Tibial artery (tissue), 4 donors: ENCODE measurements around the gene IFT88.

ENCODE experiments used
- DNase-seq, 2 donors: peaks; one replicate each; pipeline ENCODE4 v3.0.0-alpha.2; 2019
- H3K27ac ChIP-seq, 2 donors: fragments of 200-600 bp; sonication (generic) in 1 of 2; 1 replicate in 1 of 2; 2 replicates in 1 of 2; pipeline ENCODE4 v1.5.1; 2018 to 2019; ENCODE audit warnings: mild to moderate bottlenecking in 1 of 2
- H3K27me3 ChIP-seq, 2 donors: fragments of 200-600 bp; sonication (generic) in 1 of 2; one replicate each; pipeline versions ENCODE4 v1.5.1 to v1.6.0; 2016 to 2019
- H3K36me3 ChIP-seq, 3 donors: fragments of 200-600 bp; sonication (generic) in 2 of 3; one replicate each; pipeline ENCODE4 v1.5.1; 2016 to 2019; ENCODE audit warnings: mild to moderate bottlenecking in 2 of 3
- H3K4me1 ChIP-seq, 4 donors: fragments of 200-600 bp; sonication (generic) in 2 of 4; 1 replicate in 3 of 4; 2 replicates in 1 of 4; pipeline ENCODE4 v1.5.1; 2016 to 2019
- H3K4me3 ChIP-seq, 2 donors: fragments of 200-600 bp; sonication (generic) in 1 of 2; 1 replicate in 1 of 2; 2 replicates in 1 of 2; pipeline ENCODE4 v1.5.1; 2018 to 2019; ENCODE audit warnings: mild to moderate bottlenecking in 2 of 2
- H3K9me3 ChIP-seq, 3 donors: fragments of 200-600 bp; sonication (generic) in 1 of 3; one replicate each; pipeline ENCODE4 v1.5.1; 2016 to 2019
- intact Hi-C: fragments of 100-400 bp; cut with DNase I; formaldehyde crosslinking; loops from one replicate; pipeline ENCODE4 v1.15.0; 2023; ENCODE audit warnings: low total_unique reads
- TF ChIP-seq, protein P1 (sequence below), 2 experiments: fragments of 200-600 bp in 1 of 2; fragments of 450-650 bp in 1 of 2; IDR thresholded peaks; one replicate each; pipeline ENCODE4 v1.5.1; 2017 to 2019; ENCODE audit warnings: antibody characterized with exemption in 2 of 2, mild to moderate bottlenecking in 1 of 2, moderate library complexity in 1 of 2

Gene IFT88

DNA sequence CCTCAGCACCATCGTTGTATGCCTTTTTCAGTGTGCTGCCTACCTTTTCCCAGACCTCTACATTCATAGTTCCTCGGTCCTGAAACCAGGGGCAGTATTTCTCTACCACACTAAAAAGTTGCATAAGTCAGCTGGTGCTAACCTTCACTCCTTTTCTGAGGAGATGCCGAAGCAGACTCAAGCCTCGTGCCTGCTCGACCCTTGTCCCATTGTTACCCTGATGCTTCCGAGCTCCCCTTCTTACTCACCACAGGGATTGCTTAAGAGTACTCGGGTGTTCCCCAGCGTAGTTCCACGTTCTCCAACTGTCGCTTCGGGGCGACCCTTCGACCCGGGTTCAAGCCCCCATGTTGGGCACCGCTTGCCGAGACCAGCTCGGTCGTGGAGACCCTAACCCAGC lies 117.6 kb downstream of the IFT88 start:
- Histone ChIP-seq H3K27me3 (no peaks in the 10 kb centered on the region), H3K36me3 (no peaks in the 10 kb centered on the region), H3K9me3 (no peaks in the 10 kb centered on the region), H3K4me3 (no peak overlapping the region), H3K4me1 (no peaks in the 10 kb centered on the region), H3K27ac (no peak overlapping the region)
- intact Hi-C loops = no loop called here
- no peak for DNase-seq
- TF ChIP-seq, protein P1, sequence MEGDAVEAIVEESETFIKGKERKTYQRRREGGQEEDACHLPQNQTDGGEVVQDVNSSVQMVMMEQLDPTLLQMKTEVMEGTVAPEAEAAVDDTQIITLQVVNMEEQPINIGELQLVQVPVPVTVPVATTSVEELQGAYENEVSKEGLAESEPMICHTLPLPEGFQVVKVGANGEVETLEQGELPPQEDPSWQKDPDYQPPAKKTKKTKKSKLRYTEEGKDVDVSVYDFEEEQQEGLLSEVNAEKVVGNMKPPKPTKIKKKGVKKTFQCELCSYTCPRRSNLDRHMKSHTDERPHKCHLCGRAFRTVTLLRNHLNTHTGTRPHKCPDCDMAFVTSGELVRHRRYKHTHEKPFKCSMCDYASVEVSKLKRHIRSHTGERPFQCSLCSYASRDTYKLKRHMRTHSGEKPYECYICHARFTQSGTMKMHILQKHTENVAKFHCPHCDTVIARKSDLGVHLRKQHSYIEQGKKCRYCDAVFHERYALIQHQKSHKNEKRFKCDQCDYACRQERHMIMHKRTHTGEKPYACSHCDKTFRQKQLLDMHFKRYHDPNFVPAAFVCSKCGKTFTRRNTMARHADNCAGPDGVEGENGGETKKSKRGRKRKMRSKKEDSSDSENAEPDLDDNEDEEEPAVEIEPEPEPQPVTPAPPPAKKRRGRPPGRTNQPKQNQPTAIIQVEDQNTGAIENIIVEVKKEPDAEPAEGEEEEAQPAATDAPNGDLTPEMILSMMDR (IDR thresholded peaks at IDR 0.05) = no peak

DNA sequence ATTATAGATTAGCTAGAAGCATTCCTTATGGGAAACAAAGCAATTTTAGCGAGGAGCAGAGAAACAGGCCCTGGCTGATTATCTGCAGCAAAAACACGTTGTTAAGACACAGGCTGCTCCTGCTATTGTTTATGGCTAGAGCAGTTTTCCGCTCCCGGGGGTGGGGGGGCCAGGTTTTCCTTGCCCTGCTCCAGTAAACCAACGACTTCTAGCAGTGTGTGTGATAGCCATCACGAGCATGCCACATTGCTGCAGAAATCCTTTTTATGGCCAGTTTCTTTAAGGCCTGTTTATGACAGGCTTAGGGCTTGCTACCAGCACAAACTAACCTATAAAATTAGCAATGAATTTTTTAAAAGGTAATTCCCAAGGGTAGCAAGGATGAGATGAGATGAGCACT lies 118.1 kb downstream of the IFT88 start:
- intact Hi-C loops = no loop called here
- H3K27ac ChIP-seq = no peak overlapping the region
- DNase-seq = no peak

DNA sequence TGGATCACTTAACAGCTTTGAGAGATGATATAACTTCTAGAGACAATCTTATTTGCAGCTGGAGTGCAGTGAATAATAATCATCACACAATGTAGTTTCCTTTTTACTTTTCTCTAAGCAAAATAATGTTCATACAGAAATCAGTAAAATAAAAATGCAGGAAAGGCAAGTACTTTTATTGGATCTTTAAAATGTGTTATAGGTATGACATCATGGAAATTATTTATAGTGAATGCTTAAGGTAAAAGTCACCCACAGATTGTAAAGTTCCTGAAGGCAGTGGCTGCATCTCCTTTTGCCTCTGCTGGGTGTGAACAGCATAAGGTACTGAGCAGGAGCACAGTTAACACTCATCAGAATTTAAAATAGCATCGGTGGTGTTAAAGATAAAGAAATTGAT lies 119.2 kb downstream of the IFT88 start:
- Histone ChIP-seq H3K27ac (no peak overlapping the region), H3K9me3 (no peaks in the 10 kb centered on the region), H3K4me1 (no peaks in the 10 kb centered on the region), H3K36me3 (peaks cover 5 to 9% (median 6%) of the 10 kb centered on the region in 3 donors), H3K4me3 (no peak overlapping the region), H3K27me3 (no peaks in the 10 kb centered on the region)
- TF ChIP-seq, protein P1 (IDR thresholded peaks at IDR 0.05) = no peak
- no peak for DNase-seq
- intact Hi-C loops = no loop called here

More for the DNA sequence above, 118.1 kb downstream of the IFT88 start:
- Histone ChIP-seq H3K4me1 (no peaks in the 10 kb centered on the region), H3K36me3 (no peaks in the 10 kb centered on the region), H3K4me3 (no peak overlapping the region), H3K9me3 (no peaks in the 10 kb centered on the region), H3K27me3 (no peaks in the 10 kb centered on the region)
- TF ChIP-seq, protein P1 (IDR thresholded peaks at IDR 0.05) = no peak

DNA sequence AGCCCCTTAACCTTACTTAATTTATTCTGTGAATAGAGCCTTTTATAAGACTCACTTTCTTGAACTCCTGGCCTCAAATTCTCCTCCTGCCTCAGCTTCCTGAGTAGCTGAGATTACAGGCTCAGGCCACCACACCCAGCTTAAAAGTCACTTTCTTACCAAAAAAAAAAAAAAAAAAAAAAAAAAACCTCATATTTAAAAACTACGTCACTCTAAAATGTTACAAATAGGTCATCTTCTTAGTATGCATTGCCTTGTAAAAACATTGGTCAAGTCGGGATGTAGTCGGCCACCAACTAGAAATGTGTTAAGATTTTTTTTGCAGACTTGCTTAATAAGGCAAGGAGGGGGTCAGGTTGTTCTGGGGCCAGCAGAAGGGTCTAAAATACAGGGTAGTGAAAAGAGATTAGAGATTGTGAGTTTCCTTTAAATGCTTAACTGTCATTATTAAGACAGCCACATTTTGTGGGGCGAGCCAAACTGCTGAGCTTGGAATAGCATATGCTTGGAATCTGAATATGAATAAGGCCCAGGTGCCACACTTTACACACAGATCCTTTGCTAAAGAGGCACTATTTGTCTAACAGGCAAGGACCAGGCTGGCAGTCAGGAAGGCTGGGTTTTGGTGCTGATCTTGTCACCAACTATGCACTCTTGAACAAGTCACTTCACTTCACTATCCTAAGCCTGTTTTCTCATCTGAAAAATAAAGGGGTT lies 120.1 kb downstream of the IFT88 start:
- no peak overlapping the region for H3K27ac ChIP-seq
- no peaks in the 10 kb centered on the region for H3K27me3 ChIP-seq
- no peak for DNase-seq
- no peaks in the 10 kb centered on the region for H3K4me1 ChIP-seq
- H3K4me3 ChIP-seq = no peak overlapping the region
- no peaks in the 10 kb centered on the region for H3K9me3 ChIP-seq
- peaks cover 7 to 17% (median 14%) of the 10 kb centered on the region in 3 donors for H3K36me3 ChIP-seq
- TF ChIP-seq, protein P1 (IDR thresholded peaks at IDR 0.05) = no peak
- intact Hi-C loops = no loop called here

DNA sequence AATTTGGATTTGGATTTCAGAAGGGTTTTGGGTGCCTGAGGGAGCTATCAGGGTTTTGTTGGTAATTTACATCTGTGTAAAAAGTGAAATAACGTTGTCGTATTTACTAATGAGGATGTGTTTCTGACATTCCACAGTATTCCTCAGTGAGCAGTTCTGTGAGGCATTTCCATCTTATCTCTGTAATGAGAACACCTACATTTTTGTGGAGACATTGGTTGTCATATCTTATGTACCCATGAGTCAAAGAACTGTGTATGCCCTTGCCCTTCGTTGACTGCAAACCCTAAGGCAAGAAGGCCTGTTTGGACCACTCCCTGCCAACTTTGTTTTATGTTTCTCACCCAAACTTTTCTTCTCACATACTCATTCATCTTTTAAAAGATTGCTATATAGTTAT lies 122.3 kb downstream of the IFT88 start:
- no peak overlapping the region for H3K4me3 ChIP-seq
- intact Hi-C loops = no loop called here
- H3K36me3 ChIP-seq = peaks cover 7 to 19% (median 16%) of the 10 kb centered on the region in 3 donors
- no peaks in the 10 kb centered on the region for H3K27me3 ChIP-seq
- no peak overlapping the region for H3K27ac ChIP-seq
- DNase-seq = no peak
- no peaks in the 10 kb centered on the region for H3K4me1 ChIP-seq
- no peaks in the 10 kb centered on the region for H3K9me3 ChIP-seq
- TF ChIP-seq, protein P1 (IDR thresholded peaks at IDR 0.05) = no peak
